ENCODE data around the gene UBAP2L.
"Not testable (repeated sequence)": the region's sequence is repeated elsewhere in the genome, so short reads cannot be mapped to it uniquely, and the experiment has no call there.

UBAP2L gene

GRCh38 chr1:154313066-154313356 is 92.3 kb downstream of the UBAP2L start:
- no peak overlapping the region for H3K4me3 ChIP-seq (ENCODE audit: low read depth, low read length)
- TF ChIP-seq CTCF (IDR thresholded peaks at IDR 0.05; ENCODE audit: low read depth, low read length) (no peak), MYC (IDR thresholded peaks at IDR 0.05; ENCODE audit: low read depth, low read length) (no peak), MAX (IDR thresholded peaks at IDR 0.05; ENCODE audit: low read depth, low read length) (no peak), POLR2A (IDR thresholded peaks at IDR 0.05; ENCODE audit: extremely low read depth, insufficient read length) (no peak)
- no peak for DNase-seq (ENCODE audit: low read depth)

- DNase-seq (ENCODE audit: low read depth); H3K4me3 ChIP-seq (ENCODE audit: low read depth, low read length): not testable (repeated sequence)
Observed at GRCh38 chr1:154314226-154314625, 93.5 kb downstream of the UBAP2L start.

- TF ChIP-seq MAX (IDR thresholded peaks at IDR 0.05; ENCODE audit: low read depth, low read length): no peak
- TF ChIP-seq CTCF (IDR thresholded peaks at IDR 0.05; ENCODE audit: low read depth, low read length): no peak
- TF ChIP-seq MYC (IDR thresholded peaks at IDR 0.05; ENCODE audit: low read depth, low read length): no peak
- H3K4me3 ChIP-seq (ENCODE audit: low read depth, low read length): no peak overlapping the region
- DNase-seq (ENCODE audit: low read depth): no peak
Observed at GRCh38 chr1:154316704-154317103, 95.9 kb downstream of the UBAP2L start.

- TF ChIP-seq CTCF (IDR thresholded peaks at IDR 0.05; ENCODE audit: low read depth, low read length): no peak
- TF ChIP-seq POLR2A (IDR thresholded peaks at IDR 0.05; ENCODE audit: extremely low read depth, insufficient read length): no peak
- TF ChIP-seq MYC (IDR thresholded peaks at IDR 0.05; ENCODE audit: low read depth, low read length): no peak
- TF ChIP-seq MAX (IDR thresholded peaks at IDR 0.05; ENCODE audit: low read depth, low read length): no peak
- no peak for DNase-seq (ENCODE audit: low read depth)
- H3K4me3 ChIP-seq (ENCODE audit: low read depth, low read length): no peak overlapping the region
Observed at GRCh38 chr1:154318386-154318785, 97.6 kb downstream of the UBAP2L start.

Data from NB4 (cell line).